ENCODE measurements around the gene TRDMT1. TPM values are rescaled to one million over a fixed set of nuclear protein-coding genes. Genes with fewer than 3 reads are reported as not detected.

The TRDMT1 gene
- total and polyA plus RNA-seq, 2 donors (not counting 1 experiment from before 2014, with no cell fraction given), result 3.0 to 20.4 TPM

DNA sequence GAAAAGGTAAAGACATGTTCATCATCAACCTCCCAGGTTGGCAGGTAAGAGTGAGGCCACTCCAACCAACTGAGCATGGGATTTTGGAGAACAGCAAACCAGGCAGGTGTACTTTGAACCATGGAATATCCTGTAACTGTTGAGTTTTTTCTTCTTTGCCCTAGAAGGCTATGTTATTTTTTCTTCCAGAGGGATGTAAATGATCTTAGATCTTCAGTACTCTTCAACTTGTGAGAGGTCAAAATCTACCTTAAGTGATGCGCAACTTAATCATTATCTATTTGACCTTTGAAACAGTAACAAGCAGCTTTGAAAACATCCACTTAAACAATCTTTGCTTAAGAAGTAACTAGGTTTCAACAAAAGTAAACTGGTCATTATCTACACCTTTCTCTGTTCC lies 71.7 kb downstream of the TRDMT1 start, which contains the start of gene CUBN:
Gene CUBN, minus strand, starts transcription at position 71 of the 400 bp plus-strand sequence. Its CDS starts 46 bp downstream, at position 25.
- H3K27ac ChIP-seq (ENCODE audit: low read length in 2 of 2), result no peak within 1 kb of the TSS
- no CpG with 5 or more reads among the region's 1 CpG for WGBS (ENCODE audit: insufficient coverage)
- ChIA-PET CTCF (interaction anchor here (1.3 kb wide), 1 partner anchor 37 kb away, joined by 3 read pairs; no protein-coding TSS in a partner anchor), POLR2A (no interaction called here)
- no peak within 1 kb of the TSS for H2AFZ ChIP-seq (ENCODE audit: insufficient read depth, low read depth, low read length, poor library complexity, severe bottlenecking)
- ATAC-seq (ENCODE audit: low read depth), result no peak
- intact Hi-C loops (cut with micrococcal nuclease), result no loop called here
- no peak within 1 kb of the TSS for H3K9ac ChIP-seq (ENCODE audit: low read length)
- no peaks in the 10 kb centered on the region for H3K9me3 ChIP-seq (ENCODE audit: control extremely low read depth in 1 of 3, control insufficient read depth in 2 of 3, insufficient read depth in 1 of 3, low read length in 2 of 3)
- Mint-ChIP-seq H3K9me3 (ENCODE audit: insufficient read depth) (no peaks in the 10 kb centered on the region), H3K27me3 (peaks cover 7% of the 10 kb centered on the region), H3K27ac (no peak within 1 kb of the TSS), H3K4me3 (no peak within 1 kb of the TSS), H3K4me1 (no peaks in the 10 kb centered on the region)
- H3K4me2 ChIP-seq (replicated peaks; ENCODE audit: low read depth, low read length, poor library complexity, severe bottlenecking), result no peak within 1 kb of the TSS
- no peak within 1 kb of the TSS for H3K4me3 ChIP-seq (ENCODE audit: control extremely low read depth in 1 of 5, extremely low read depth in 1 of 5, insufficient read depth in 1 of 5, low read depth in 2 of 5, low read length in 4 of 5)
- DNase-seq, result no peak
- H3K36me3 ChIP-seq (replicated peaks in 1 of 2; ENCODE audit: control extremely low read depth in 1 of 2, control insufficient read depth in 1 of 2, extremely low read depth in 1 of 2, insufficient read depth in 2 of 2, low read length in 1 of 2), result no peaks in the 10 kb centered on the region
- no peaks in the 10 kb centered on the region for H3K4me1 ChIP-seq (ENCODE audit: control insufficient read depth in 2 of 2, insufficient read depth in 2 of 2, low read length in 2 of 2)
- no peaks in the 10 kb centered on the region for H3K79me2 ChIP-seq (ENCODE audit: control insufficient read depth, insufficient read depth, low read length)
- TF ChIP-seq, protein P1, sequence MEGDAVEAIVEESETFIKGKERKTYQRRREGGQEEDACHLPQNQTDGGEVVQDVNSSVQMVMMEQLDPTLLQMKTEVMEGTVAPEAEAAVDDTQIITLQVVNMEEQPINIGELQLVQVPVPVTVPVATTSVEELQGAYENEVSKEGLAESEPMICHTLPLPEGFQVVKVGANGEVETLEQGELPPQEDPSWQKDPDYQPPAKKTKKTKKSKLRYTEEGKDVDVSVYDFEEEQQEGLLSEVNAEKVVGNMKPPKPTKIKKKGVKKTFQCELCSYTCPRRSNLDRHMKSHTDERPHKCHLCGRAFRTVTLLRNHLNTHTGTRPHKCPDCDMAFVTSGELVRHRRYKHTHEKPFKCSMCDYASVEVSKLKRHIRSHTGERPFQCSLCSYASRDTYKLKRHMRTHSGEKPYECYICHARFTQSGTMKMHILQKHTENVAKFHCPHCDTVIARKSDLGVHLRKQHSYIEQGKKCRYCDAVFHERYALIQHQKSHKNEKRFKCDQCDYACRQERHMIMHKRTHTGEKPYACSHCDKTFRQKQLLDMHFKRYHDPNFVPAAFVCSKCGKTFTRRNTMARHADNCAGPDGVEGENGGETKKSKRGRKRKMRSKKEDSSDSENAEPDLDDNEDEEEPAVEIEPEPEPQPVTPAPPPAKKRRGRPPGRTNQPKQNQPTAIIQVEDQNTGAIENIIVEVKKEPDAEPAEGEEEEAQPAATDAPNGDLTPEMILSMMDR (IDR thresholded peaks at IDR 0.05), result no peak
- no peak for TF ChIP-seq EZH2 (IDR thresholded peaks at IDR 0.05; ENCODE audit: borderline replicate concordance, insufficient read depth, low read depth, low read length, poor library complexity, severe bottlenecking)
- H4K20me1 ChIP-seq (ENCODE audit: control insufficient read depth, insufficient read depth, low read length, poor library complexity, severe bottlenecking), result no peaks in the 10 kb centered on the region
- no peaks in the 10 kb centered on the region for H3K27me3 ChIP-seq (replicated peaks in 1 of 4; ENCODE audit: control extremely low read depth in 1 of 4, control insufficient read depth in 3 of 4, insufficient read depth in 4 of 4, low read length in 3 of 4)

DNA sequence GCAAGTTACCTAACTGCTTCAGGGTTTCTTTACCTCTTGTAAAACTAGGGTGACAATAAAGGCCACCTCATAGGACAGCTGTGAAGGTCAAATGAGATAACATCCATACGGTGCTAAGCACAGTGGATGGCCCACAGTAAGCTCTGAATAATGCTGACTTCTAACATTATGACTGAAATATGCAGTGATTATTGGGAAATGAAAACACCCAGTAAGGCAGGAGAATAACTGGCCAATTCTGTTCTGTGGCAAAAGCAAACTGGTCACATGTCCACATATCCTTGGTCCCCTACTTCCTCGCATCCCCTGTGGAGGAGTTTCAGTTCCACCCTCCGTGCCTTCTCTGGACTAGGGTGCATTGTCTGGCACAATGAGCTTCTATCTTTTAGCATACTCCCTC lies 73.2 kb downstream of the TRDMT1 start:
- Histone ChIP-seq H3K9me3 (ENCODE audit: control extremely low read depth in 1 of 3, control insufficient read depth in 2 of 3, insufficient read depth in 1 of 3, low read length in 2 of 3) (no peaks in the 10 kb centered on the region), H3K27ac (ENCODE audit: low read length in 2 of 2) (no peak overlapping the region), H4K20me1 (ENCODE audit: control insufficient read depth, insufficient read depth, low read length, poor library complexity, severe bottlenecking) (no peaks in the 10 kb centered on the region), H3K4me1 (ENCODE audit: control insufficient read depth in 2 of 2, insufficient read depth in 2 of 2, low read length in 2 of 2) (no peaks in the 10 kb centered on the region), H2AFZ (ENCODE audit: insufficient read depth, low read depth, low read length, poor library complexity, severe bottlenecking) (no peak overlapping the region), H3K9ac (ENCODE audit: low read length) (no peak overlapping the region), H3K36me3 (replicated peaks in 1 of 2; ENCODE audit: control extremely low read depth in 1 of 2, control insufficient read depth in 1 of 2, extremely low read depth in 1 of 2, insufficient read depth in 2 of 2, low read length in 1 of 2) (no peaks in the 10 kb centered on the region), H3K79me2 (ENCODE audit: control insufficient read depth, insufficient read depth, low read length) (no peaks in the 10 kb centered on the region), H3K4me3 (ENCODE audit: control extremely low read depth in 1 of 5, extremely low read depth in 1 of 5, insufficient read depth in 1 of 5, low read depth in 2 of 5, low read length in 4 of 5) (no peak overlapping the region), H3K27me3 (replicated peaks in 1 of 4; ENCODE audit: control extremely low read depth in 1 of 4, control insufficient read depth in 3 of 4, insufficient read depth in 4 of 4, low read length in 3 of 4) (no peaks in the 10 kb centered on the region), H3K4me2 (replicated peaks; ENCODE audit: low read depth, low read length, poor library complexity, severe bottlenecking) (no peak overlapping the region)
- Mint-ChIP-seq H3K4me1 (no peaks in the 10 kb centered on the region), H3K4me3 (no peak overlapping the region), H3K27me3 (peaks cover 7% of the 10 kb centered on the region), H3K27ac (no peak overlapping the region), H3K9me3 (ENCODE audit: insufficient read depth) (no peaks in the 10 kb centered on the region)
- DNase-seq, result no peak
- 80% methylated on average over 2 of the region's 3 CpGs for WGBS (ENCODE audit: insufficient coverage)
- intact Hi-C loops (cut with micrococcal nuclease), result no loop called here
- ATAC-seq (ENCODE audit: low read depth), result no peak
- CTCF ChIA-PET, result no interaction called here
- TF ChIP-seq EZH2 (IDR thresholded peaks at IDR 0.05; ENCODE audit: borderline replicate concordance, insufficient read depth, low read depth, low read length, poor library complexity, severe bottlenecking), result no peak
- TF ChIP-seq, protein P1 (IDR thresholded peaks at IDR 0.05), result no peak
- POLR2A ChIA-PET, result no interaction called here

Measured in B cell (primary cell).